ENCODE measurements around the gene C2orf81. TPM values are rescaled to one million over a fixed set of nuclear protein-coding genes. Genes with fewer than 3 reads are reported as not detected.
A peak's percentile ranks its signal among the peaks of the same experiment; 100 is the strongest.

The C2orf81 gene
- polyA plus RNA-seq, 2 of the 4 experiments (the other 2 are of a cell fraction): 0.88 to 2.0 TPM

DNA sequence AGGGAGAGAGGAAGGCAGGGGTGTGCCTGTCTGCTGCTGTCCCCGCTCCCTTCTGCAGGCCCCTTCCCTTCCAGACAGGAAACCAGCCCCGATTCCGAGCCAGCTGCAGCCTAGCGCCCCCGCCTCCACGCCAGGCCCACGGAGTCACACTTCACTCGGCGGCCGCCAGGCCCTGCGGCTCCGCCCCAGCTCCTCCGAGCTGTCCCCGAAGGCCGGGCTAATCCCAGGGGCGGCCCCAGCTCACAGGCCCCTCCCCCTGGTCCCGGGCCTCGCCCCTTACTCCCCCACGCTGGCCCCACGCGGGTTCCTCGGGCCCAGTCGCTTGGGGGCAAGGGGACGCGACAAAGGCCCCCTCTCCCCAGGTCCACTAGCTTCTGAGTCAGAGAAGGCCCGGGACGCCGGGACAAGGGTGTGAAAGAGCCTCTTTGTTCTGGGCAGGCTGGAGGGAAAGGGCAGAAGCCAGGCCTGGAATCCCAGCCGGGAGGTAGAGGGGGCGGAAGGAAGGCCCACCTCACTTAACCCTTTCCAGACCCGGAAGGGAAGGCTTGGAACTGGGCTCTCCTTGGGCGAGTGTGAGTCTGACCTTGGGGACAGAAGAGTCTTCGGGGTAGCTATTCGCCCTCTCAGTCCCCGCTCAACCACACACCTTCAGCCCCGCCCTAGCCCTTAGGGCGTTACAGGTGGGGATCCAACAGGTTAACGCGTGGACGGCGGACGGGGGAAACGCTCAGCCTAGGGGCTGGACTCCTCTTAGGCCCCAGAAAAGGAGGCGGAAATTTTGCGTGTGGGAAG, 19.2 kb upstream of the C2orf81 start:
- ChIA-PET POLR2A (interaction anchor here (0.5 to 2.5 kb wide), 11 partner anchors 8 to 92 kb away, joined by 3 to 23 read pairs (median 5); partner anchors contain the start of genes C2orf81, CCDC142, INO80B and MRPL53), CTCF (interaction anchor here (0.9 to 2.6 kb wide), 14 partner anchors 8 to 191 kb away, joined by 3 to 9 read pairs (median 4); partner anchors contain the start of genes CCDC142, TTC31 and WBP1)
- Histone ChIP-seq H3K9me3 (no peaks in the 10 kb centered on the region), H3K27ac (peak overlapping the region; percentile 86 to 89), H3K4me3 (peak overlapping the region; percentile 53), H3K4me2 (peak overlapping the region; percentile 93), H3K4me1 (peaks cover 34% of the 10 kb centered on the region)
- TF ChIP-seq, protein P1, sequence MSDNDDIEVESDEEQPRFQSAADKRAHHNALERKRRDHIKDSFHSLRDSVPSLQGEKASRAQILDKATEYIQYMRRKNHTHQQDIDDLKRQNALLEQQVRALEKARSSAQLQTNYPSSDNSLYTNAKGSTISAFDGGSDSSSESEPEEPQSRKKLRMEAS (IDR thresholded peaks at IDR 0.05): peak; percentile 70; the same call in 1 of the 2 replicates
- peak; percentile 78; the same call in 1 of the 2 replicates for TF ChIP-seq PHF8 (IDR thresholded peaks at IDR 0.05; ENCODE audit: borderline replicate concordance, low read depth)
- no peak for TF ChIP-seq CHD4 (IDR thresholded peaks at IDR 0.05; ENCODE audit: borderline replicate concordance)
- peak; percentile 82; the same call in 1 of the 2 replicates for TF ChIP-seq MYC (IDR thresholded peaks at IDR 0.05; ENCODE audit: borderline replicate concordance, low read length)
- TF ChIP-seq, protein P2, sequence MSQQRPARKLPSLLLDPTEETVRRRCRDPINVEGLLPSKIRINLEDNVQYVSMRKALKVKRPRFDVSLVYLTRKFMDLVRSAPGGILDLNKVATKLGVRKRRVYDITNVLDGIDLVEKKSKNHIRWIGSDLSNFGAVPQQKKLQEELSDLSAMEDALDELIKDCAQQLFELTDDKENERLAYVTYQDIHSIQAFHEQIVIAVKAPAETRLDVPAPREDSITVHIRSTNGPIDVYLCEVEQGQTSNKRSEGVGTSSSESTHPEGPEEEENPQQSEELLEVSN (IDR thresholded peaks at IDR 0.05; ENCODE audit: borderline replicate concordance, low read depth): peak; percentile 83
- TF ChIP-seq RNF2 (IDR thresholded peaks at IDR 0.05; ENCODE audit: borderline replicate concordance, low read depth): no peak
- TF ChIP-seq POLR2A (IDR thresholded peaks at IDR 0.05; ENCODE audit: low read length): peak; percentile 94
- TF ChIP-seq KDM1A (IDR thresholded peaks at IDR 0.05; ENCODE audit: low read depth): no peak
- no peak for TF ChIP-seq BHLHE40 (IDR thresholded peaks at IDR 0.05; ENCODE audit: low read depth, low read length)
- peak in 1 of 2 experiments; percentile 57; a peak in 1 of 5 replicates for TF ChIP-seq JUN (IDR thresholded peaks at IDR 0.05)
- TF ChIP-seq EP300 (IDR thresholded peaks at IDR 0.05): no peak
- no peak for TF ChIP-seq HOXA7 (CRISPR knock-in tag; IDR thresholded peaks at IDR 0.05)
- TF ChIP-seq GATA3 (IDR thresholded peaks at IDR 0.05; ENCODE audit: borderline replicate concordance): no peak
- TF ChIP-seq, protein P3, sequence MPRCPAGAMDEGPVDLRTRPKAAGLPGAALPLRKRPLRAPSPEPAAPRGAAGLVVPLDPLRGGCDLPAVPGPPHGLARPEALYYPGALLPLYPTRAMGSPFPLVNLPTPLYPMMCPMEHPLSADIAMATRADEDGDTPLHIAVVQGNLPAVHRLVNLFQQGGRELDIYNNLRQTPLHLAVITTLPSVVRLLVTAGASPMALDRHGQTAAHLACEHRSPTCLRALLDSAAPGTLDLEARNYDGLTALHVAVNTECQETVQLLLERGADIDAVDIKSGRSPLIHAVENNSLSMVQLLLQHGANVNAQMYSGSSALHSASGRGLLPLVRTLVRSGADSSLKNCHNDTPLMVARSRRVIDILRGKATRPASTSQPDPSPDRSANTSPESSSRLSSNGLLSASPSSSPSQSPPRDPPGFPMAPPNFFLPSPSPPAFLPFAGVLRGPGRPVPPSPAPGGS (IDR thresholded peaks at IDR 0.05): peak; percentile 86
- ATAC-seq: peak; percentile 96 to 99
- peak; percentile 85 to 100 for DNase-seq (ENCODE audit: low read depth in 1 of 2, low spot score in 1 of 2)
- FAIRE-seq: no peak
- 37% methylated on average over 32 of the region's 45 CpGs for WGBS (ENCODE audit: missing lambda C conversion rate)

GRCh38 chr2:74439803-74440377, 18.5 kb upstream of the C2orf81 start:
- peaks cover 34% of the 10 kb centered on the region for H3K4me1 ChIP-seq
- WGBS (ENCODE audit: missing lambda C conversion rate): 42% methylated on average over 12 of the region's 14 CpGs
- DNase-seq (ENCODE audit: low read depth in 1 of 2, low spot score in 1 of 2): no peak
- H3K4me2 ChIP-seq: peak overlapping the region; percentile 93
- POLR2A ChIA-PET: interaction anchor here (0.5 to 2.5 kb wide), 11 partner anchors 9 to 92 kb away, joined by 3 to 23 read pairs (median 5); partner anchors contain the start of genes C2orf81, CCDC142, INO80B and MRPL53
- no peak for FAIRE-seq
- peak; percentile 37 to 61 for ATAC-seq
- no peaks in the 10 kb centered on the region for H3K9me3 ChIP-seq
- CTCF ChIA-PET: interaction anchor here (0.8 to 2.6 kb wide), 17 partner anchors 8 to 190 kb away, joined by 3 to 9 read pairs (median 4); partner anchors contain the start of genes CCDC142, TTC31 and WBP1
- peak overlapping the region; percentile 86 to 89 for H3K27ac ChIP-seq
- peak overlapping the region; percentile 53 for H3K4me3 ChIP-seq
- TF ChIP-seq, protein P3 (IDR thresholded peaks at IDR 0.05): no peak
- TF ChIP-seq ZC3H11A (IDR thresholded peaks at IDR 0.05) (no peak), HOXB5 (CRISPR knock-in tag; IDR thresholded peaks at IDR 0.05) (no peak), HOXA7 (CRISPR knock-in tag; IDR thresholded peaks at IDR 0.05) (no peak), CHD2 (IDR thresholded peaks at IDR 0.05; ENCODE audit: low read length, partially characterized antibody) (no peak), CTCF (IDR thresholded peaks at IDR 0.05) (no peak), RAD21 (conservative IDR thresholded peaks at IDR 0.05 in 1 of 2, IDR thresholded peaks at IDR 0.05 in 1 of 2) (no peak), SREBF2 (IDR thresholded peaks at IDR 0.05) (no peak), POLR2A (IDR thresholded peaks at IDR 0.05; ENCODE audit: low read length) (no peak), GATA3 (IDR thresholded peaks at IDR 0.05; ENCODE audit: borderline replicate concordance) (no peak), EHF (CRISPR knock-in tag; IDR thresholded peaks at IDR 0.05) (no peak)
- TF ChIP-seq, protein P4, sequence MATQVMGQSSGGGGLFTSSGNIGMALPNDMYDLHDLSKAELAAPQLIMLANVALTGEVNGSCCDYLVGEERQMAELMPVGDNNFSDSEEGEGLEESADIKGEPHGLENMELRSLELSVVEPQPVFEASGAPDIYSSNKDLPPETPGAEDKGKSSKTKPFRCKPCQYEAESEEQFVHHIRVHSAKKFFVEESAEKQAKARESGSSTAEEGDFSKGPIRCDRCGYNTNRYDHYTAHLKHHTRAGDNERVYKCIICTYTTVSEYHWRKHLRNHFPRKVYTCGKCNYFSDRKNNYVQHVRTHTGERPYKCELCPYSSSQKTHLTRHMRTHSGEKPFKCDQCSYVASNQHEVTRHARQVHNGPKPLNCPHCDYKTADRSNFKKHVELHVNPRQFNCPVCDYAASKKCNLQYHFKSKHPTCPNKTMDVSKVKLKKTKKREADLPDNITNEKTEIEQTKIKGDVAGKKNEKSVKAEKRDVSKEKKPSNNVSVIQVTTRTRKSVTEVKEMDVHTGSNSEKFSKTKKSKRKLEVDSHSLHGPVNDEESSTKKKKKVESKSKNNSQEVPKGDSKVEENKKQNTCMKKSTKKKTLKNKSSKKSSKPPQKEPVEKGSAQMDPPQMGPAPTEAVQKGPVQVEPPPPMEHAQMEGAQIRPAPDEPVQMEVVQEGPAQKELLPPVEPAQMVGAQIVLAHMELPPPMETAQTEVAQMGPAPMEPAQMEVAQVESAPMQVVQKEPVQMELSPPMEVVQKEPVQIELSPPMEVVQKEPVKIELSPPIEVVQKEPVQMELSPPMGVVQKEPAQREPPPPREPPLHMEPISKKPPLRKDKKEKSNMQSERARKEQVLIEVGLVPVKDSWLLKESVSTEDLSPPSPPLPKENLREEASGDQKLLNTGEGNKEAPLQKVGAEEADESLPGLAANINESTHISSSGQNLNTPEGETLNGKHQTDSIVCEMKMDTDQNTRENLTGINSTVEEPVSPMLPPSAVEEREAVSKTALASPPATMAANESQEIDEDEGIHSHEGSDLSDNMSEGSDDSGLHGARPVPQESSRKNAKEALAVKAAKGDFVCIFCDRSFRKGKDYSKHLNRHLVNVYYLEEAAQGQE (IDR thresholded peaks at IDR 0.05): no peak
- TF ChIP-seq, protein P1 (IDR thresholded peaks at IDR 0.05): no peak
- TF ChIP-seq, protein P5, sequence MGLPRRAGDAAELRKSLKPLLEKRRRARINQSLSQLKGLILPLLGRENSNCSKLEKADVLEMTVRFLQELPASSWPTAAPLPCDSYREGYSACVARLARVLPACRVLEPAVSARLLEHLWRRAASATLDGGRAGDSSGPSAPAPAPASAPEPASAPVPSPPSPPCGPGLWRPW (IDR thresholded peaks at IDR 0.05): no peak
